RWPE2 (cell line): ENCODE results near the gene DZIP1.

ENCODE experiments used
- ATAC-seq: fragments of 200-7000 bp; cut with Tn5 transposase; 3 replicates; pipeline ENCODE4 v1.9.1; 2021; ENCODE audit warnings: low read depth
- DNase-seq: peaks from one replicate; pipeline ENCODE4 v3.0.0-alpha.2; 2020; ENCODE audit warnings: low spot score
- H3K27ac ChIP-seq: fragments of 450-650 bp; 2 replicates; pipeline ENCODE4 v1.5.1; 2017; ENCODE audit warnings: mild to moderate bottlenecking; ENCODE audit not compliant: poor library complexity, severe bottlenecking
- H3K27me3 ChIP-seq: fragments of 250-450 bp; sonication (Bioruptor Pico); 2 replicates; pipeline ENCODE4 v1.5.1; 2021; ENCODE audit warnings: mild to moderate bottlenecking, moderate library complexity; ENCODE audit not compliant: insufficient read depth, poor library complexity, severe bottlenecking
- H3K36me3 ChIP-seq: fragments of 250-450 bp; sonication (Bioruptor Pico); 2 replicates; pipeline ENCODE4 v1.5.1; 2020; ENCODE audit warnings: low read depth, mild to moderate bottlenecking, moderate library complexity
- H3K4me1 ChIP-seq: fragments of 250-450 bp; sonication (Bioruptor Pico); 2 replicates; pipeline ENCODE4 v1.5.1; 2021; ENCODE audit warnings: mild to moderate bottlenecking, moderate library complexity; ENCODE audit not compliant: insufficient read depth, poor library complexity, severe bottlenecking
- H3K4me3 ChIP-seq: fragments of 250-450 bp; sonication (Bioruptor Pico); 2 replicates; pipeline ENCODE4 v1.5.1; 2021; ENCODE audit warnings: mild to moderate bottlenecking, moderate library complexity; ENCODE audit not compliant: severe bottlenecking
- H3K9me3 ChIP-seq: fragments of 250-450 bp; sonication (Bioruptor Pico); 2 replicates; pipeline ENCODE4 v1.5.1; 2021; ENCODE audit warnings: mild to moderate bottlenecking, moderate library complexity; ENCODE audit not compliant: severe bottlenecking
- TF ChIP-seq, protein P1 (sequence below): fragments of 450-650 bp; IDR thresholded peaks from one replicate; pipeline ENCODE4 v1.5.1; 2017; ENCODE audit warnings: mild to moderate bottlenecking, moderate library complexity; ENCODE audit not compliant: poor library complexity, severe bottlenecking

Gene DZIP1

DNA sequence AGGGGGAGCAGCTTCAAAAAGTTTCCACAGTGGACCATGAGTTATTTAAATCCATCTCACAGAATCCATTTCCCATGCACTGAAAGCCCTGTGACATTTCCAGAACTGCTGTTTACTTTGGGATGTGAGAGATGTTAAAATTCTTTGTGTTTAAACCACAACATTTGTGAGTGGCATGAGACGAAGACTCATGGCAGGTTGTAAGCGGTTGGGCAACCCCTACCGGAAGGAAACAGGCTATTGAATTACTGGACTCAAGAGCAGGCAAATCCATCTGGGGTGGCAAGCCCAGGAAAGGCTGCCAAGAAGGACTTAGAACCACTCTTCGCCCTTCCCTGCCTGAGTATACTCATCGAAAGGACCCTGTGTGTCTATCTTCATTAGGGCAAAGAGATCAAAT is 114.3 kb downstream of the DZIP1 start:
- Histone ChIP-seq H3K36me3 (no peaks in the 10 kb centered on the region), H3K9me3 (no peaks in the 10 kb centered on the region), H3K4me1 (peaks cover 15% of the 10 kb centered on the region), H3K27me3 (no peaks in the 10 kb centered on the region), H3K4me3 (no peak overlapping the region), H3K27ac (no peak overlapping the region)
- TF ChIP-seq, protein P1, sequence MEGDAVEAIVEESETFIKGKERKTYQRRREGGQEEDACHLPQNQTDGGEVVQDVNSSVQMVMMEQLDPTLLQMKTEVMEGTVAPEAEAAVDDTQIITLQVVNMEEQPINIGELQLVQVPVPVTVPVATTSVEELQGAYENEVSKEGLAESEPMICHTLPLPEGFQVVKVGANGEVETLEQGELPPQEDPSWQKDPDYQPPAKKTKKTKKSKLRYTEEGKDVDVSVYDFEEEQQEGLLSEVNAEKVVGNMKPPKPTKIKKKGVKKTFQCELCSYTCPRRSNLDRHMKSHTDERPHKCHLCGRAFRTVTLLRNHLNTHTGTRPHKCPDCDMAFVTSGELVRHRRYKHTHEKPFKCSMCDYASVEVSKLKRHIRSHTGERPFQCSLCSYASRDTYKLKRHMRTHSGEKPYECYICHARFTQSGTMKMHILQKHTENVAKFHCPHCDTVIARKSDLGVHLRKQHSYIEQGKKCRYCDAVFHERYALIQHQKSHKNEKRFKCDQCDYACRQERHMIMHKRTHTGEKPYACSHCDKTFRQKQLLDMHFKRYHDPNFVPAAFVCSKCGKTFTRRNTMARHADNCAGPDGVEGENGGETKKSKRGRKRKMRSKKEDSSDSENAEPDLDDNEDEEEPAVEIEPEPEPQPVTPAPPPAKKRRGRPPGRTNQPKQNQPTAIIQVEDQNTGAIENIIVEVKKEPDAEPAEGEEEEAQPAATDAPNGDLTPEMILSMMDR = no peak
- DNase-seq (no peak), ATAC-seq (peak; percentile 92)
